HEK293 (cell line): Measurements from ENCODE around the gene CELSR1.

Experiments
- CTCF ChIP-seq: fragments of 450-650 bp; formaldehyde crosslinking; IDR thresholded peaks from 2 replicates; pipeline ENCODE4 v1.5.1; 2016; ENCODE audit warnings: missing biosample characterization, missing genetic modification characterization
- TRIM28 ChIP-seq: IDR thresholded peaks from 2 replicates; pipeline ENCODE4 v1.6.1; 2011; ENCODE audit warnings: low read length, control low read depth, borderline replicate concordance
- ZBTB49 ChIP-seq: fragments of 450-650 bp; formaldehyde crosslinking; IDR thresholded peaks from 2 replicates; pipeline ENCODE4 v1.5.1; 2016; ENCODE audit warnings: missing biosample characterization, missing genetic modification characterization, low read depth
- ZFP69B ChIP-seq: fragments of 450-650 bp; formaldehyde crosslinking; IDR thresholded peaks from 2 replicates; pipeline ENCODE4 v1.5.1; 2016; ENCODE audit warnings: missing biosample characterization, missing genetic modification characterization
- ZNF157 ChIP-seq: fragments of 450-650 bp; formaldehyde crosslinking; IDR thresholded peaks from 2 replicates; pipeline ENCODE4 v1.5.1; 2016; ENCODE audit warnings: missing biosample characterization, missing genetic modification characterization
- ZNF239 ChIP-seq: fragments of 450-650 bp; formaldehyde crosslinking; IDR thresholded peaks from 2 replicates; pipeline ENCODE4 v1.5.1; 2016; ENCODE audit warnings: missing biosample characterization, missing genetic modification characterization
- ZNF248 ChIP-seq: fragments of 450-650 bp; formaldehyde crosslinking; IDR thresholded peaks from 2 replicates; pipeline ENCODE4 v1.5.1; 2017; ENCODE audit warnings: missing biosample characterization, missing genetic modification characterization
- ZNF416 ChIP-seq: fragments of 450-650 bp; formaldehyde crosslinking; IDR thresholded peaks from 2 replicates; pipeline ENCODE4 v1.5.1; 2016; ENCODE audit warnings: missing biosample characterization, missing genetic modification characterization
- ZNF560 ChIP-seq: fragments of 450-650 bp; formaldehyde crosslinking; IDR thresholded peaks from 2 replicates; pipeline ENCODE4 v1.5.1; 2017; ENCODE audit warnings: missing biosample characterization, missing genetic modification characterization, borderline replicate concordance
- ZNF600 ChIP-seq: fragments of 450-650 bp; formaldehyde crosslinking; IDR thresholded peaks from 2 replicates; pipeline ENCODE4 v1.5.1; 2016; ENCODE audit warnings: missing biosample characterization, missing genetic modification characterization
- ZNF664 ChIP-seq: fragments of 450-650 bp; formaldehyde crosslinking; IDR thresholded peaks from 2 replicates; pipeline ENCODE4 v1.5.1; 2016; ENCODE audit warnings: missing biosample characterization, missing genetic modification characterization
- TF ChIP-seq, protein P1 (sequence below): fragments of 450-650 bp; formaldehyde crosslinking; IDR thresholded peaks from 2 replicates; pipeline ENCODE4 v1.5.1; 2016; ENCODE audit warnings: missing biosample characterization, missing genetic modification characterization, borderline replicate concordance

- TF ChIP-seq CTCF (tag by site-specific recombination) (no peak), ZNF416 (tag by site-specific recombination) (no peak), ZNF600 (tag by site-specific recombination) (no peak), ZNF157 (tag by site-specific recombination) (no peak), ZNF248 (tag by site-specific recombination) (no peak), ZNF560 (tag by site-specific recombination) (no peak), ZNF664 (tag by site-specific recombination) (no peak), ZFP69B (tag by site-specific recombination) (no peak), ZNF239 (tag by site-specific recombination) (no peak), ZBTB49 (tag by site-specific recombination) (no peak), TRIM28 (no peak)
- TF ChIP-seq, protein P1, sequence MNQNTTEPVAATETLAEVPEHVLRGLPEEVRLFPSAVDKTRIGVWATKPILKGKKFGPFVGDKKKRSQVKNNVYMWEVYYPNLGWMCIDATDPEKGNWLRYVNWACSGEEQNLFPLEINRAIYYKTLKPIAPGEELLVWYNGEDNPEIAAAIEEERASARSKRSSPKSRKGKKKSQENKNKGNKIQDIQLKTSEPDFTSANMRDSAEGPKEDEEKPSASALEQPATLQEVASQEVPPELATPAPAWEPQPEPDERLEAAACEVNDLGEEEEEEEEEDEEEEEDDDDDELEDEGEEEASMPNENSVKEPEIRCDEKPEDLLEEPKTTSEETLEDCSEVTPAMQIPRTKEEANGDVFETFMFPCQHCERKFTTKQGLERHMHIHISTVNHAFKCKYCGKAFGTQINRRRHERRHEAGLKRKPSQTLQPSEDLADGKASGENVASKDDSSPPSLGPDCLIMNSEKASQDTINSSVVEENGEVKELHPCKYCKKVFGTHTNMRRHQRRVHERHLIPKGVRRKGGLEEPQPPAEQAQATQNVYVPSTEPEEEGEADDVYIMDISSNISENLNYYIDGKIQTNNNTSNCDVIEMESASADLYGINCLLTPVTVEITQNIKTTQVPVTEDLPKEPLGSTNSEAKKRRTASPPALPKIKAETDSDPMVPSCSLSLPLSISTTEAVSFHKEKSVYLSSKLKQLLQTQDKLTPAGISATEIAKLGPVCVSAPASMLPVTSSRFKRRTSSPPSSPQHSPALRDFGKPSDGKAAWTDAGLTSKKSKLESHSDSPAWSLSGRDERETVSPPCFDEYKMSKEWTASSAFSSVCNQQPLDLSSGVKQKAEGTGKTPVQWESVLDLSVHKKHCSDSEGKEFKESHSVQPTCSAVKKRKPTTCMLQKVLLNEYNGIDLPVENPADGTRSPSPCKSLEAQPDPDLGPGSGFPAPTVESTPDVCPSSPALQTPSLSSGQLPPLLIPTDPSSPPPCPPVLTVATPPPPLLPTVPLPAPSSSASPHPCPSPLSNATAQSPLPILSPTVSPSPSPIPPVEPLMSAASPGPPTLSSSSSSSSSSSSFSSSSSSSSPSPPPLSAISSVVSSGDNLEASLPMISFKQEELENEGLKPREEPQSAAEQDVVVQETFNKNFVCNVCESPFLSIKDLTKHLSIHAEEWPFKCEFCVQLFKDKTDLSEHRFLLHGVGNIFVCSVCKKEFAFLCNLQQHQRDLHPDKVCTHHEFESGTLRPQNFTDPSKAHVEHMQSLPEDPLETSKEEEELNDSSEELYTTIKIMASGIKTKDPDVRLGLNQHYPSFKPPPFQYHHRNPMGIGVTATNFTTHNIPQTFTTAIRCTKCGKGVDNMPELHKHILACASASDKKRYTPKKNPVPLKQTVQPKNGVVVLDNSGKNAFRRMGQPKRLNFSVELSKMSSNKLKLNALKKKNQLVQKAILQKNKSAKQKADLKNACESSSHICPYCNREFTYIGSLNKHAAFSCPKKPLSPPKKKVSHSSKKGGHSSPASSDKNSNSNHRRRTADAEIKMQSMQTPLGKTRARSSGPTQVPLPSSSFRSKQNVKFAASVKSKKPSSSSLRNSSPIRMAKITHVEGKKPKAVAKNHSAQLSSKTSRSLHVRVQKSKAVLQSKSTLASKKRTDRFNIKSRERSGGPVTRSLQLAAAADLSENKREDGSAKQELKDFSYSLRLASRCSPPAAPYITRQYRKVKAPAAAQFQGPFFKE: no peak
Measured at GRCh38 chr22:46387748-46388147, 149.7 kb downstream of the CELSR1 start.
